Liver (tissue), 9 donors: ENCODE results near the gene LSM3. TPM values are rescaled to one million over a fixed set of nuclear protein-coding genes. Genes with fewer than 3 reads are reported as not detected.
A peak's percentile ranks its signal among the peaks of the same experiment; 100 is the strongest.

Source experiments
- DNase-seq: peaks from one replicate; pipeline ENCODE4 v3.0.0-alpha.2; 2017; ENCODE audit warnings: low spot score
- H3K27ac ChIP-seq, 2 donors: one replicate each; pipeline ENCODE4 v1.7.0; 2013; ENCODE audit warnings: inconsistent platforms in 2 of 2, low read length in 2 of 2, control low read depth in 1 of 2, low read depth in 1 of 2, mild to moderate bottlenecking in 1 of 2
- H3K27me3 ChIP-seq, 4 donors: one replicate each; pipeline versions ENCODE4 v1.6.1 to v1.7.0; 2013; ENCODE audit warnings: low read length in 3 of 4, inconsistent platforms in 1 of 4, mild to moderate bottlenecking in 1 of 4, moderate library complexity in 1 of 4; ENCODE audit not compliant: control insufficient read depth in 4 of 4, insufficient read depth in 4 of 4
- H3K36me3 ChIP-seq, 4 donors: one replicate each; pipeline versions ENCODE4 v1.6.1 to v1.7.0; 2013; ENCODE audit warnings: low read length in 3 of 4, mild to moderate bottlenecking in 3 of 4, low read depth in 1 of 4, moderate library complexity in 1 of 4; ENCODE audit not compliant: control insufficient read depth in 4 of 4, insufficient read depth in 3 of 4
- H3K4me1 ChIP-seq, 4 donors: one replicate each; pipeline versions ENCODE4 v1.6.1 to v1.7.0; 2013; ENCODE audit warnings: low read length in 3 of 4, mild to moderate bottlenecking in 3 of 4, moderate library complexity in 1 of 4; ENCODE audit not compliant: control insufficient read depth in 4 of 4, insufficient read depth in 4 of 4
- H3K4me3 ChIP-seq, 3 donors: one replicate each; pipeline versions ENCODE4 v1.6.1 to v1.7.0; 2013; ENCODE audit warnings: low read length in 3 of 3, control low read depth in 1 of 3, low read depth in 1 of 3, mild to moderate bottlenecking in 1 of 3
- H3K9ac ChIP-seq, 2 donors: one replicate each; pipeline ENCODE4 v1.7.0; 2013; ENCODE audit warnings: low read length in 2 of 2, mild to moderate bottlenecking in 2 of 2, moderate library complexity in 2 of 2, control low read depth in 1 of 2, low read depth in 1 of 2
- H3K9me3 ChIP-seq, 4 donors: one replicate each; pipeline versions ENCODE4 v1.6.1 to v1.7.0; 2013; ENCODE audit warnings: low read length in 3 of 4; ENCODE audit not compliant: control insufficient read depth in 4 of 4
- FOXA1 ChIP-seq: IDR thresholded peaks from 2 replicates; pipeline ENCODE4 v1.6.1; 2016; ENCODE audit warnings: antibody characterized with exemption
- GABPA ChIP-seq, 2 donors: IDR thresholded peaks in 1 of 2; conservative IDR thresholded peaks in 1 of 2; 2 replicates each; pipeline ENCODE4 v1.6.1; 2016; ENCODE audit warnings: antibody characterized with exemption in 2 of 2, mild to moderate bottlenecking in 1 of 2, moderate library complexity in 1 of 2
- HNF4A ChIP-seq, 2 donors: conservative IDR thresholded peaks; 2 replicates each; pipeline ENCODE4 v1.6.1; 2016; ENCODE audit warnings: antibody characterized with exemption in 2 of 2, mild to moderate bottlenecking in 2 of 2
- JUND ChIP-seq, 2 donors: IDR thresholded peaks; 2 replicates each; pipeline ENCODE4 v1.6.1; 2016; ENCODE audit warnings: antibody characterized with exemption in 2 of 2
- RXRA ChIP-seq, 2 donors: IDR thresholded peaks; 2 replicates each; pipeline ENCODE4 v1.6.1; 2017 to 2018; ENCODE audit warnings: antibody characterized with exemption in 2 of 2, mild to moderate bottlenecking in 1 of 2
- TAF1 ChIP-seq: conservative IDR thresholded peaks from 2 replicates; pipeline ENCODE4 v1.6.1; 2016; ENCODE audit warnings: antibody characterized with exemption, mild to moderate bottlenecking
- WGBS: extraction: QIAGEN DNeasy Blood & Tissue Kit; methylation state at CpG from one replicate; pipeline ENCODE4 v1.1.7; 2013; 5-methylcytosine and 5-hydroxymethylcytosine counted together
- polyA plus RNA-seq, 2 donors: library from polyadenylated mRNA; stranded (reverse) in 1 of 2; unstranded in 1 of 2; fragments of 200-250 nt in 1 of 2; fragments of >200 nt in 1 of 2; fragmentation: Nextera tagmentation in 1 of 2; extraction: Ambion mirVana in 1 of 2; gene quantifications; one replicate each; pipeline versions ENCODE4 v1.2.1 to v1.2.3, GENCODE V29; 2013 to 2015
- total RNA-seq, 2 donors: library from RNA; depleted of rRNA; stranded (reverse); fragments of >200 nt; gene quantifications; one replicate each; pipeline ENCODE4 v1.2.3, GENCODE V29; 2014
- TF ChIP-seq, protein P1 (sequence below): IDR thresholded peaks from 2 replicates; pipeline ENCODE4 v1.6.1; 2016; ENCODE audit warnings: antibody characterized with exemption
- TF ChIP-seq, protein P2 (sequence below): IDR thresholded peaks from 2 replicates; pipeline ENCODE4 v1.6.1; 2016; ENCODE audit warnings: antibody characterized with exemption, mild to moderate bottlenecking
- TF ChIP-seq, protein P3 (sequence below): fragments of 150-350 bp; IDR thresholded peaks from 2 replicates; pipeline ENCODE4 v1.5.1; 2017; ENCODE audit warnings: improper control_type of control experiment, low read depth, low read length; ENCODE audit not compliant: missing input control
- donor health status: healthy.
- donor health status: healthy.
- donor health status: healthy.
- donor health status: healthy.
- donor health status: healthy.

The LSM3 gene
- total and polyA plus RNA-seq, 4 donors, result 3.7 to 17.0 (median 5.0) TPM

DNA sequence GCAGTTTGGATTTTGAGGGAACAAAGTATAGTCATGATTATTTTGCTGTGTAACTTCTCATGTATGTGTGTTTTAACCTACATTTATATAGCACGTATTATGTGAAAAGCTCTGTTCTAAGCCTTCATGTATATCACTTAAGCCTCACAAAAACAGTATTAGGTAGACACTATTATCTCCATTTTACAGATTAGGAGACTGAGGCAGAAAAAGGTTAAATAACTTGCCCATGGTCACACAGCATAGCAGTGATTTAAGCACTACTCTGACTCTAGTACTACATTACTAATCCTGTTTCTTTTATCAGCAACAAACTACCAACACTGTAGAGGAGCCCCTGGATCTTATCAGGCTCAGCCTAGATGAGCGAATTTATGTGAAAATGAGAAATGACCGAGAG lies 2.6 kb downstream of the LSM3 start:
- H3K36me3 ChIP-seq, result peaks cover 3 to 26% (median 19%) of the 10 kb centered on the region in 4 donors
- TF ChIP-seq RXRA (IDR thresholded peaks at IDR 0.05), result no peak
- TF ChIP-seq, protein P1, sequence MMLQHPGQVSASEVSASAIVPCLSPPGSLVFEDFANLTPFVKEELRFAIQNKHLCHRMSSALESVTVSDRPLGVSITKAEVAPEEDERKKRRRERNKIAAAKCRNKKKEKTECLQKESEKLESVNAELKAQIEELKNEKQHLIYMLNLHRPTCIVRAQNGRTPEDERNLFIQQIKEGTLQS, result no peak
- TF ChIP-seq TAF1, result no peak
- TF ChIP-seq, protein P2, sequence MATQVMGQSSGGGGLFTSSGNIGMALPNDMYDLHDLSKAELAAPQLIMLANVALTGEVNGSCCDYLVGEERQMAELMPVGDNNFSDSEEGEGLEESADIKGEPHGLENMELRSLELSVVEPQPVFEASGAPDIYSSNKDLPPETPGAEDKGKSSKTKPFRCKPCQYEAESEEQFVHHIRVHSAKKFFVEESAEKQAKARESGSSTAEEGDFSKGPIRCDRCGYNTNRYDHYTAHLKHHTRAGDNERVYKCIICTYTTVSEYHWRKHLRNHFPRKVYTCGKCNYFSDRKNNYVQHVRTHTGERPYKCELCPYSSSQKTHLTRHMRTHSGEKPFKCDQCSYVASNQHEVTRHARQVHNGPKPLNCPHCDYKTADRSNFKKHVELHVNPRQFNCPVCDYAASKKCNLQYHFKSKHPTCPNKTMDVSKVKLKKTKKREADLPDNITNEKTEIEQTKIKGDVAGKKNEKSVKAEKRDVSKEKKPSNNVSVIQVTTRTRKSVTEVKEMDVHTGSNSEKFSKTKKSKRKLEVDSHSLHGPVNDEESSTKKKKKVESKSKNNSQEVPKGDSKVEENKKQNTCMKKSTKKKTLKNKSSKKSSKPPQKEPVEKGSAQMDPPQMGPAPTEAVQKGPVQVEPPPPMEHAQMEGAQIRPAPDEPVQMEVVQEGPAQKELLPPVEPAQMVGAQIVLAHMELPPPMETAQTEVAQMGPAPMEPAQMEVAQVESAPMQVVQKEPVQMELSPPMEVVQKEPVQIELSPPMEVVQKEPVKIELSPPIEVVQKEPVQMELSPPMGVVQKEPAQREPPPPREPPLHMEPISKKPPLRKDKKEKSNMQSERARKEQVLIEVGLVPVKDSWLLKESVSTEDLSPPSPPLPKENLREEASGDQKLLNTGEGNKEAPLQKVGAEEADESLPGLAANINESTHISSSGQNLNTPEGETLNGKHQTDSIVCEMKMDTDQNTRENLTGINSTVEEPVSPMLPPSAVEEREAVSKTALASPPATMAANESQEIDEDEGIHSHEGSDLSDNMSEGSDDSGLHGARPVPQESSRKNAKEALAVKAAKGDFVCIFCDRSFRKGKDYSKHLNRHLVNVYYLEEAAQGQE, result no peak
- TF ChIP-seq, protein P3, sequence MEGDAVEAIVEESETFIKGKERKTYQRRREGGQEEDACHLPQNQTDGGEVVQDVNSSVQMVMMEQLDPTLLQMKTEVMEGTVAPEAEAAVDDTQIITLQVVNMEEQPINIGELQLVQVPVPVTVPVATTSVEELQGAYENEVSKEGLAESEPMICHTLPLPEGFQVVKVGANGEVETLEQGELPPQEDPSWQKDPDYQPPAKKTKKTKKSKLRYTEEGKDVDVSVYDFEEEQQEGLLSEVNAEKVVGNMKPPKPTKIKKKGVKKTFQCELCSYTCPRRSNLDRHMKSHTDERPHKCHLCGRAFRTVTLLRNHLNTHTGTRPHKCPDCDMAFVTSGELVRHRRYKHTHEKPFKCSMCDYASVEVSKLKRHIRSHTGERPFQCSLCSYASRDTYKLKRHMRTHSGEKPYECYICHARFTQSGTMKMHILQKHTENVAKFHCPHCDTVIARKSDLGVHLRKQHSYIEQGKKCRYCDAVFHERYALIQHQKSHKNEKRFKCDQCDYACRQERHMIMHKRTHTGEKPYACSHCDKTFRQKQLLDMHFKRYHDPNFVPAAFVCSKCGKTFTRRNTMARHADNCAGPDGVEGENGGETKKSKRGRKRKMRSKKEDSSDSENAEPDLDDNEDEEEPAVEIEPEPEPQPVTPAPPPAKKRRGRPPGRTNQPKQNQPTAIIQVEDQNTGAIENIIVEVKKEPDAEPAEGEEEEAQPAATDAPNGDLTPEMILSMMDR, result no peak
- H3K27me3 ChIP-seq, result no peaks in the 10 kb centered on the region
- no peak overlapping the region for H3K4me3 ChIP-seq
- DNase-seq, result no peak
- 98% methylated on average over 3 of the region's 3 CpGs for WGBS
- no peak overlapping the region for H3K9ac ChIP-seq
- peaks cover 2 to 29% (median 29%) of the 10 kb centered on the region in 4 donors for H3K4me1 ChIP-seq
- H3K9me3 ChIP-seq, result no peaks in the 10 kb centered on the region
- H3K27ac ChIP-seq, result no peak overlapping the region

DNA sequence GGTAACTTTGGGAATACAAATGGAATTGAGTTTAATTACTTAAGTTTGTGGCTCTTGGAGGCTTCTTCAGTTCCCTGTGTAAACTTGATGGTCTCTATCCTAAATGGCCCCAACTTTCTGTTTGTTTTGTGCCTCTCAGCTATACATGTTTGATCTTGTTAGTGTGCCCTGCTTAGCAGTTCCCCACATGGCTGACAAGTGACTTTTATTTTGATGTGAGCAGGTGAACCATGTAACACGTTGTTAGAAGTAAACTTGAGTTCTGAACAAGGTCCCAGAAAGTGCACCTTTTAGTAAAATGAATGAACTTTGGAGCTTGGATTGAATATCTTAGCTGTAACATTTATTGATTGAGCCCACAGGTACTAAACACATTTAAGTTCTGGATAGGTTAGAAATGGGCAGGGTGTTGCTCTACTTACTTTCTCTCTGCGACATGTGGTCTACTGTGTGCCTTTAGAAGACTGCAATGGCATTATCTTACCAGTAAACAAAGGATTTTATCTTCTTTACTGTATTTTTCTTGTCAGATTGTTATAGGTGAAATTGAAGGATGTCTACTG lies 4.5 kb downstream of the LSM3 start:
- Histone ChIP-seq H3K9ac (no peak overlapping the region), H3K27ac (no peak overlapping the region), H3K27me3 (no peaks in the 10 kb centered on the region), H3K4me1 (peaks cover 0 to 21% (median 18%) of the 10 kb centered on the region in 4 donors), H3K9me3 (no peaks in the 10 kb centered on the region), H3K36me3 (peaks cover 3 to 33% (median 26%) of the 10 kb centered on the region in 4 donors), H3K4me3 (no peak overlapping the region)
- no peak for DNase-seq
- TF ChIP-seq, protein P1, result no peak
- TF ChIP-seq FOXA1 (no peak), HNF4A (conservative IDR thresholded peaks at IDR 0.05) (peak in 1 of 2 donors; percentile 6), GABPA (IDR thresholded peaks at IDR 0.05 in 1 of 2, conservative IDR thresholded peaks at IDR 0.05 in 1 of 2) (no peak)
- WGBS, result 47% methylated on average over 2 of the region's 2 CpGs

DNA sequence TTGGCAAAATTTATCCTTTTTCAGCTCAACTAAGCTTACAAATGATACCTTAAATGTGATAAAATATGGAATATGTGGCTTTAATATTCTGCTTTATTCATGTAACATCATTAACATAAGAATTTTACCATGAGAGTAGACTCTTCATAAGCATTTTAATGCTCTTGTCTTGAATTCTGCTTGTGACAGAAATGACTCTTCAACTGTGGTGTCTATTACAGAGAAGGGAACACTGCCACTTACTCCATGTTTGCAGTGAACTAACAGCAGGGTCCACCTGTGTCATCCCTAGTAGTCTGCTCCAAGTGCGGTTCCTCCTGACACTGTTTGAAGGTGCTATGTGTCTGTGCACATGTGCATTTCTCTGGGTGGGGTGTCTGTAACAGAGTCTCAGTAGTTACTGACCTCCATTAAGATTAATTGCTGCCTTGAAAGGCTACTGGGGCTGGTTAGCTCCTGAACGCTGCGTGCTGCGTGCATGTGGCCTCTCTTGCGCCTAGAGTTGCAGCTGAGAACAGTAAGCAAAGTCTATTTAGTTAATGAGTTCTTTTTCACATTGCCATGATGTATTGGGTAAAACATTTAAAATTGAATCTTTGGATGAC lies 8.3 kb downstream of the LSM3 start:
- 98% methylated on average over 5 of the region's 5 CpGs for WGBS
- H3K27me3 ChIP-seq, result no peaks in the 10 kb centered on the region
- peaks cover 0 to 12% (median 7%) of the 10 kb centered on the region in 4 donors for H3K4me1 ChIP-seq
- H3K9me3 ChIP-seq, result no peaks in the 10 kb centered on the region
- no peak overlapping the region for H3K27ac ChIP-seq
- no peak for DNase-seq
- peaks cover 3 to 33% (median 21%) of the 10 kb centered on the region in 4 donors for H3K36me3 ChIP-seq
- H3K4me3 ChIP-seq, result no peak overlapping the region
- TF ChIP-seq JUND (IDR thresholded peaks at IDR 0.05) (no peak), RXRA (IDR thresholded peaks at IDR 0.05) (no peak)
- TF ChIP-seq, protein P2, result no peak
- H3K9ac ChIP-seq, result no peak overlapping the region
